Measurements from ENCODE around the gene CHCHD5.
"Not testable (repeated sequence)": the region's sequence is repeated elsewhere in the genome, so short reads cannot be mapped to it uniquely, and the experiment has no call there.

Gene CHCHD5

GRCh38 chr2:112585873-112586464 is 1.6 kb downstream of the CHCHD5 start:
- DNase-seq (ENCODE audit: low read depth in 2 of 3, low spot score in 1 of 3) = no peak

GRCh38 chr2:112588611-112589045 is 4.2 kb downstream of the CHCHD5 start:
- DNase-seq (ENCODE audit: low read depth in 2 of 3, low spot score in 1 of 3) = no peak

GRCh38 chr2:112591413-112591812 is 7.0 kb downstream of the CHCHD5 start:
- DNase-seq (ENCODE audit: low read depth in 2 of 3, low spot score in 1 of 3) = no peak

GRCh38 chr2:112593736-112594135 is 9.3 kb downstream of the CHCHD5 start:
- no peak for DNase-seq (ENCODE audit: low read depth in 2 of 3, low spot score in 1 of 3)

GRCh38 chr2:112597537-112598322 is 13.3 kb downstream of the CHCHD5 start:
- DNase-seq (ENCODE audit: low read depth in 2 of 3, low spot score in 1 of 3) = no peak

- no peak for DNase-seq (ENCODE audit: low read depth in 2 of 3, low spot score in 1 of 3)
These were observed 16.2 kb downstream of the CHCHD5 start for GRCh38 chr2:112600634-112601033.

GRCh38 chr2:112601754-112602153 is 17.3 kb downstream of the CHCHD5 start:
- no peak for DNase-seq (ENCODE audit: low read depth in 2 of 3, low spot score in 1 of 3)

- DNase-seq (ENCODE audit: low read depth in 2 of 3, low spot score in 1 of 3) = no peak
These were observed 18.5 kb downstream of the CHCHD5 start for GRCh38 chr2:112602917-112603316.

- DNase-seq (ENCODE audit: low read depth in 2 of 3, low spot score in 1 of 3) = no peak
These were observed 19.3 kb downstream of the CHCHD5 start for GRCh38 chr2:112603731-112604130.

- no peak for DNase-seq (ENCODE audit: low read depth in 2 of 3, low spot score in 1 of 3)
These were observed 20.5 kb downstream of the CHCHD5 start for GRCh38 chr2:112604952-112605351.

GRCh38 chr2:112605926-112606325 is 21.5 kb downstream of the CHCHD5 start:
- DNase-seq (ENCODE audit: low read depth in 2 of 3, low spot score in 1 of 3) = no peak

GRCh38 chr2:112606547-112606946 is 22.1 kb downstream of the CHCHD5 start:
- DNase-seq (ENCODE audit: low read depth in 2 of 3, low spot score in 1 of 3) = no peak

- no peak for DNase-seq (ENCODE audit: low read depth in 2 of 3, low spot score in 1 of 3)
These were observed 23.4 kb downstream of the CHCHD5 start for GRCh38 chr2:112607680-112608438.

- DNase-seq (ENCODE audit: low read depth in 2 of 3, low spot score in 1 of 3) = not testable (repeated sequence)
These were observed 24.9 kb downstream of the CHCHD5 start for GRCh38 chr2:112609320-112609719.

GRCh38 chr2:112612283-112612682 is 27.9 kb downstream of the CHCHD5 start:
- DNase-seq (ENCODE audit: low read depth in 2 of 3, low spot score in 1 of 3) = not testable (repeated sequence)

GRCh38 chr2:112614201-112614840 is 29.9 kb downstream of the CHCHD5 start:
- no peak for DNase-seq (ENCODE audit: low read depth in 2 of 3, low spot score in 1 of 3)

- no peak for DNase-seq (ENCODE audit: low read depth in 2 of 3, low spot score in 1 of 3)
These were observed 30.6 kb downstream of the CHCHD5 start for GRCh38 chr2:112615051-112615450.

GRCh38 chr2:112615798-112616197 is 31.4 kb downstream of the CHCHD5 start:
- not testable (repeated sequence) for DNase-seq (ENCODE audit: low read depth in 2 of 3, low spot score in 1 of 3)

GRCh38 chr2:112618383-112618782 is 34.0 kb downstream of the CHCHD5 start:
- DNase-seq (ENCODE audit: low read depth in 2 of 3, low spot score in 1 of 3) = no peak

GRCh38 chr2:112621790-112622527 is 37.5 kb downstream of the CHCHD5 start:
- no peak for DNase-seq (ENCODE audit: low read depth in 2 of 3, low spot score in 1 of 3)

- no peak for DNase-seq (ENCODE audit: low read depth in 2 of 3, low spot score in 1 of 3)
These were observed 38.1 kb downstream of the CHCHD5 start for GRCh38 chr2:112622528-112622849.
